GM12892 (cell line): ENCODE data around the gene IMMP1L.

ENCODE experiments used
- POLR2A ChIP-seq: IDR thresholded peaks from 2 replicates; pipeline ENCODE4 v1.6.1; 2011; ENCODE audit warnings: low read depth, low read length, control low read depth
- POLR2AphosphoS5 ChIP-seq: IDR thresholded peaks from 2 replicates; pipeline ENCODE4 v1.6.1; 2011; ENCODE audit warnings: low read depth, low read length, control low read depth

DNA sequence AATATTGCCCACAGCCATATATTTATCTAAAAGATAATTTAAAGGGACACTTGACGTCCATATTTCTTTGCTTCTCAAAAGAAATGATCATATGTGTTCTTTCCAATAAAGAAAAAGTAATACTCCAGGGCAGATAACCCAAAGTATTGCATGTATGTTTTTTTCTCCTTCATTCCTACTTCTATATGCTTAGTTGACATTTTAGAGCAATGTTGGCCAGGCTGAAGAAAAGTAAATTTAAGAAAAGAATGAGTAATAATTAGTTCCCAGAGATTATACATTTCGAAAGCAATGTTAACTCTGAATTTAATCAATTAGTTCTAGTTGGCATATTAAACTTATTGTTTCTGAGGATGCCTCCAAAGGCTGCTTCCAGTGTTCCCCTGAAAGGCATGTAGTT is 91.6 kb downstream of the IMMP1L start:
- TF ChIP-seq POLR2AphosphoS5: no peak
- TF ChIP-seq POLR2A: no peak
